Gastroesophageal sphincter (tissue), 3 donors: ENCODE measurements around the gene SGPP2.
A peak's percentile ranks its signal among the peaks of the same experiment; 100 is the strongest.

ENCODE experiments used
- EP300 ChIP-seq: sonication (generic); formaldehyde crosslinking; IDR thresholded peaks from one replicate; pipeline ENCODE4 v1.6.1; 2017; ENCODE audit warnings: antibody characterized with exemption, mild to moderate bottlenecking
- POLR2A ChIP-seq, 2 donors: fragments of 450-650 bp; IDR thresholded peaks; one replicate each; pipeline ENCODE4 v1.6.1; 2017; ENCODE audit warnings: antibody characterized with exemption in 2 of 2, mild to moderate bottlenecking in 2 of 2, moderate library complexity in 1 of 2
- POLR2AphosphoS5 ChIP-seq: sonication (generic); formaldehyde crosslinking; IDR thresholded peaks from one replicate; pipeline ENCODE4 v1.6.1; 2017; ENCODE audit warnings: antibody characterized with exemption
- TF ChIP-seq, protein P1 (sequence below), 4 experiments: fragments of 200-600 bp in 2 of 4; fragments of 450-650 bp in 2 of 4; sonication (generic) in 1 of 4; IDR thresholded peaks; one replicate each; pipeline ENCODE4 v1.5.1; 2017 to 2019; ENCODE audit warnings: antibody characterized with exemption in 4 of 4, mild to moderate bottlenecking in 2 of 4, moderate library complexity in 2 of 4

DNA sequence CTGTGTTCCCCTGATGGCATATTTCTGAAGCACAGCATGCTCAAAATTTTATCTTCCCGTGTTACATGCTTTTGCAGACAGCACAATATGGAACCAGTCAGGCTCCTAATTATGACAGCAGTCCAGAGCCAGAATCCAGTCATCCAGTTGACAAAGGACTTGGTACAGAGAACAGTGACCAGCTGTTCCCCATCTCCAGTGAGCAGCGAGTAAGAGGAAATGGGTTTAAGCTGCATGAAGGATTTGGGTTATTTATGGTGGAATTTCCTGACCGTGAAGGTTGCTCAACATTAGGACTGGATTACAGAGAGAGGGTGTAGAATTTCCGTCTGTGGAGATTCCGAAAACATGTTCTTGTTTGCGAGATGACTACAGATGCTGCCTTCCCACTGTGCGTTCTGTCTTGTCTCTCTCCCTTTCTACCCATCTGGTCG, 24.4 kb downstream of the SGPP2 start:
- TF ChIP-seq, protein P1, sequence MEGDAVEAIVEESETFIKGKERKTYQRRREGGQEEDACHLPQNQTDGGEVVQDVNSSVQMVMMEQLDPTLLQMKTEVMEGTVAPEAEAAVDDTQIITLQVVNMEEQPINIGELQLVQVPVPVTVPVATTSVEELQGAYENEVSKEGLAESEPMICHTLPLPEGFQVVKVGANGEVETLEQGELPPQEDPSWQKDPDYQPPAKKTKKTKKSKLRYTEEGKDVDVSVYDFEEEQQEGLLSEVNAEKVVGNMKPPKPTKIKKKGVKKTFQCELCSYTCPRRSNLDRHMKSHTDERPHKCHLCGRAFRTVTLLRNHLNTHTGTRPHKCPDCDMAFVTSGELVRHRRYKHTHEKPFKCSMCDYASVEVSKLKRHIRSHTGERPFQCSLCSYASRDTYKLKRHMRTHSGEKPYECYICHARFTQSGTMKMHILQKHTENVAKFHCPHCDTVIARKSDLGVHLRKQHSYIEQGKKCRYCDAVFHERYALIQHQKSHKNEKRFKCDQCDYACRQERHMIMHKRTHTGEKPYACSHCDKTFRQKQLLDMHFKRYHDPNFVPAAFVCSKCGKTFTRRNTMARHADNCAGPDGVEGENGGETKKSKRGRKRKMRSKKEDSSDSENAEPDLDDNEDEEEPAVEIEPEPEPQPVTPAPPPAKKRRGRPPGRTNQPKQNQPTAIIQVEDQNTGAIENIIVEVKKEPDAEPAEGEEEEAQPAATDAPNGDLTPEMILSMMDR (IDR thresholded peaks at IDR 0.05) = no peak
- TF ChIP-seq POLR2A (IDR thresholded peaks at IDR 0.05) = no peak
- peak; percentile 74 for TF ChIP-seq POLR2AphosphoS5
- TF ChIP-seq EP300 = no peak
